ENCODE data around the gene PKP1. TPM values are rescaled to one million over a fixed set of nuclear protein-coding genes. Genes with fewer than 3 reads are reported as not detected.

PKP1 gene
- total RNA-seq, 2 donors from 2014 or later, result 0.18 to 0.44 TPM

GRCh38 chr1:201354901-201355295, 71.6 kb downstream of the PKP1 start:
- Histone ChIP-seq H3K27ac (ENCODE audit: low read depth, low read length) (no peak overlapping the region), H3K4me1 (ENCODE audit: control insufficient read depth, insufficient read depth, low read length) (no peaks in the 10 kb centered on the region), H3K9ac (ENCODE audit: extremely low read depth, low read length, poor library complexity, severe bottlenecking) (no peak overlapping the region), H3K4me3 (ENCODE audit: low read length) (no peak overlapping the region), H3K36me3 (ENCODE audit: control insufficient read depth, insufficient read depth, low read length) (no peaks in the 10 kb centered on the region), H3K27me3 (ENCODE audit: control insufficient read depth, insufficient read depth, low read length, poor library complexity, severe bottlenecking) (no peaks in the 10 kb centered on the region), H3K9me3 (ENCODE audit: control insufficient read depth, low read length) (no peaks in the 10 kb centered on the region)
- Mint-ChIP-seq H3K36me3 (ENCODE audit: low read depth) (no peaks in the 10 kb centered on the region), H3K27ac (no peak overlapping the region), H3K4me1 (no peaks in the 10 kb centered on the region), H3K4me3 (no peak overlapping the region), H3K27me3 (ENCODE audit: insufficient read depth) (no peaks in the 10 kb centered on the region), H3K9me3 (no peaks in the 10 kb centered on the region)
- no peak for TF ChIP-seq CTCF (conservative IDR thresholded peaks at IDR 0.05)
- peak; percentile 36 for DNase-seq
- WGBS, 2 experiments (ENCODE audit: insufficient coverage in 1 of 2, insufficient read length in 1 of 2), result 72 to 90% methylated on average over 2 to 4 of the region's 4 CpGs

DNA sequence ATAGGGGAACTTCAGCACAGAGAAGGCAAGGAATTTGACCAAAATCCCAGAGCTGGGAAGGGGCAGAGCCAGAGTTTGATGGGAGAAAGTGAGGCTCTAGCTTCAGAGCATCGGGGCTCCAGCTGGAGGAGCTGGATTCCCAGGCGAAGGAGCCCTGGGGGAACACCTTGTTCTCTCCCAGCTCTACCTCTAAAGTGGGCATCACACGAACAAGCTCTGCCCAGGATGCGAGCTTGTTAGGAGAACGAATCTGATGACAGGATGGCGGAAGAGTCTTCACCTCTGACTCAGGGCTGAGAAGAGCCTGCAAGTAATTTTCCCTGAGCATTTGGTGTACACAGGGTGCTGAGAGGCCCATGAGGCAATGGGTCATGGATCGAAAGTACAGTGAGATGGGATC, 72.2 kb downstream of the PKP1 start:
- Mint-ChIP-seq H3K9me3 (no peaks in the 10 kb centered on the region), H3K27me3 (ENCODE audit: insufficient read depth) (no peaks in the 10 kb centered on the region), H3K4me3 (no peak overlapping the region), H3K4me1 (no peaks in the 10 kb centered on the region), H3K36me3 (ENCODE audit: low read depth) (no peaks in the 10 kb centered on the region), H3K27ac (no peak overlapping the region)
- Histone ChIP-seq H3K9ac (ENCODE audit: extremely low read depth, low read length, poor library complexity, severe bottlenecking) (no peak overlapping the region), H3K9me3 (ENCODE audit: control insufficient read depth, low read length) (no peaks in the 10 kb centered on the region), H3K27me3 (ENCODE audit: control insufficient read depth, insufficient read depth, low read length, poor library complexity, severe bottlenecking) (no peaks in the 10 kb centered on the region), H3K4me3 (ENCODE audit: low read length) (no peak overlapping the region), H3K36me3 (ENCODE audit: control insufficient read depth, insufficient read depth, low read length) (no peaks in the 10 kb centered on the region), H3K27ac (ENCODE audit: low read depth, low read length) (no peak overlapping the region), H3K4me1 (ENCODE audit: control insufficient read depth, insufficient read depth, low read length) (no peaks in the 10 kb centered on the region)
- 93 to 98% methylated on average over 6 to 7 of the region's 7 CpGs for WGBS, 2 experiments (ENCODE audit: insufficient coverage in 1 of 2, insufficient read length in 1 of 2)
- DNase-seq, result peak; percentile 35
- TF ChIP-seq CTCF (conservative IDR thresholded peaks at IDR 0.05), result no peak

DNA sequence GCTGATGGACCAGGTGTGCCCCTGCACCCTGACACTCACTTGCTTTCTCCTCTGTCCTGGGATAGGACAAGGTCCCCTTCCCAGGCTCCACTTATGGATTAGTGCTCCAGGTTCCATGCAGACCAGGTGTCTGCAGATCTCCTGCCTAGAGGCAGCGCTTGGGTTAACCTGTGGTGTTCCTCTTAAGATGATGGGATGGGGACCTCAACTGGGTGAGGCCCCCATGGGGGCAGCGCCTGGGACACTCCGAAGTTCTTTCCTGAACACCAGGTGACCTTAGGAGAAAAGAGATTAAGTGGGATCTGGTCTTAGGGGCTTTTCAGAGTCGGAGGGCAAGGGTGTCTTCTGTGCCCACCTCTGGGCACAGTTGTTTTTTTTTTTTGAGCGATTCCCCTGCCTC, 72.9 kb downstream of the PKP1 start:
- Histone ChIP-seq H3K27ac (ENCODE audit: low read depth, low read length) (no peak overlapping the region), H3K4me1 (ENCODE audit: control insufficient read depth, insufficient read depth, low read length) (no peaks in the 10 kb centered on the region), H3K9me3 (ENCODE audit: control insufficient read depth, low read length) (no peaks in the 10 kb centered on the region), H3K4me3 (ENCODE audit: low read length) (no peak overlapping the region), H3K27me3 (ENCODE audit: control insufficient read depth, insufficient read depth, low read length, poor library complexity, severe bottlenecking) (no peaks in the 10 kb centered on the region), H3K9ac (ENCODE audit: extremely low read depth, low read length, poor library complexity, severe bottlenecking) (no peak overlapping the region), H3K36me3 (ENCODE audit: control insufficient read depth, insufficient read depth, low read length) (no peaks in the 10 kb centered on the region)
- Mint-ChIP-seq H3K4me1 (no peaks in the 10 kb centered on the region), H3K4me3 (no peak overlapping the region), H3K36me3 (ENCODE audit: low read depth) (no peaks in the 10 kb centered on the region), H3K9me3 (no peaks in the 10 kb centered on the region), H3K27me3 (ENCODE audit: insufficient read depth) (no peaks in the 10 kb centered on the region), H3K27ac (no peak overlapping the region)
- WGBS, 2 experiments (ENCODE audit: insufficient coverage in 1 of 2, insufficient read length in 1 of 2), result 91 to 93% methylated on average over 4 to 5 of the region's 5 CpGs
- peak; percentile 25 for DNase-seq
- TF ChIP-seq CTCF (conservative IDR thresholded peaks at IDR 0.05), result no peak

Data from endodermal cell (in vitro differentiated cells).